ENCODE measurements around the gene PRR33. TPM values are rescaled to one million over a fixed set of nuclear protein-coding genes. Genes with fewer than 3 reads are reported as not detected.

PRR33 gene
- total and polyA plus RNA-seq, 9 of the 15 experiments (the other 6 are each of a cell fraction or from before 2014, with no cell fraction given): not detected

- ChIA-PET CTCF (ENCODE audit: low intra/inter-chr PET ratio) (no interaction called here), POLR2A (interaction anchor here (1.6 kb wide), 1 partner anchor 9 kb away, joined by 3 read pairs; no protein-coding TSS in a partner anchor)
- no TSS peak for BruUV-seq (replicated peaks)
- ATAC-seq (no peak), DNase-seq (ENCODE audit: extremely low read depth in 1 of 4, low spot score in 3 of 4) (no peak), FAIRE-seq (no peak)
- Histone ChIP-seq H3K4me3 (no peak overlapping the region), H3K27ac (ENCODE audit: extremely low read depth, low read depth, low read length) (no peak overlapping the region), H3K27me3 (ENCODE audit: control insufficient read depth in 2 of 2, insufficient read depth in 2 of 2, low read length in 2 of 2) (peaks cover 8 to 44% of the 10 kb centered on the region in 2 experiments; a peak in 4 of 5 replicates), H3K9ac (ENCODE audit: insufficient read depth in 1 of 2, low read depth in 2 of 2, low read length in 2 of 2) (0 out of 4 replicates have a peak overlapping the region, but pooled peaks of 1 of the 2 experiments have one; percentile 52), H3K79me2 (ENCODE audit: control insufficient read depth, insufficient read depth, low read length) (no peaks in the 10 kb centered on the region), H3K4me1 (replicated peaks in 1 of 2; ENCODE audit: control insufficient read depth in 2 of 2, insufficient read depth in 2 of 2, low read length in 2 of 2) (peaks cover 0 to 13% of the 10 kb centered on the region in 2 experiments; a peak in 2 of 5 replicates), H3K9me1 (ENCODE audit: control insufficient read depth, insufficient read depth, low read length) (no peaks in the 10 kb centered on the region), H4K20me1 (replicated peaks; ENCODE audit: control insufficient read depth, insufficient read depth, low read length) (no peaks in the 10 kb centered on the region), H2AFZ (ENCODE audit: low read depth, low read length) (no peak overlapping the region), H3K9me3 (replicated peaks; ENCODE audit: control insufficient read depth, insufficient read depth, low read depth, low read length) (no peaks in the 10 kb centered on the region), H3K36me3 (ENCODE audit: control insufficient read depth, insufficient read depth, low read length) (no peaks in the 10 kb centered on the region), H3K4me2 (ENCODE audit: insufficient read depth, low read length) (no peak overlapping the region)
- 2% methylated on average over 6 of the region's 14 CpGs for WGBS (ENCODE audit: insufficient coverage, low coverage, missing lambda C conversion rate)
- TF ChIP-seq SAFB2 (IDR thresholded peaks at IDR 0.05; ENCODE audit: borderline replicate concordance, low read depth, low read length, severe bottlenecking): no peak
- intact Hi-C loops (cut with micrococcal nuclease) (no loop called here), in situ Hi-C loops (cut with MboI) (no loop called here)
These were observed 28.9 kb downstream of the PRR33 start for GRCh38 chr11:1862588-1863351.

DNA sequence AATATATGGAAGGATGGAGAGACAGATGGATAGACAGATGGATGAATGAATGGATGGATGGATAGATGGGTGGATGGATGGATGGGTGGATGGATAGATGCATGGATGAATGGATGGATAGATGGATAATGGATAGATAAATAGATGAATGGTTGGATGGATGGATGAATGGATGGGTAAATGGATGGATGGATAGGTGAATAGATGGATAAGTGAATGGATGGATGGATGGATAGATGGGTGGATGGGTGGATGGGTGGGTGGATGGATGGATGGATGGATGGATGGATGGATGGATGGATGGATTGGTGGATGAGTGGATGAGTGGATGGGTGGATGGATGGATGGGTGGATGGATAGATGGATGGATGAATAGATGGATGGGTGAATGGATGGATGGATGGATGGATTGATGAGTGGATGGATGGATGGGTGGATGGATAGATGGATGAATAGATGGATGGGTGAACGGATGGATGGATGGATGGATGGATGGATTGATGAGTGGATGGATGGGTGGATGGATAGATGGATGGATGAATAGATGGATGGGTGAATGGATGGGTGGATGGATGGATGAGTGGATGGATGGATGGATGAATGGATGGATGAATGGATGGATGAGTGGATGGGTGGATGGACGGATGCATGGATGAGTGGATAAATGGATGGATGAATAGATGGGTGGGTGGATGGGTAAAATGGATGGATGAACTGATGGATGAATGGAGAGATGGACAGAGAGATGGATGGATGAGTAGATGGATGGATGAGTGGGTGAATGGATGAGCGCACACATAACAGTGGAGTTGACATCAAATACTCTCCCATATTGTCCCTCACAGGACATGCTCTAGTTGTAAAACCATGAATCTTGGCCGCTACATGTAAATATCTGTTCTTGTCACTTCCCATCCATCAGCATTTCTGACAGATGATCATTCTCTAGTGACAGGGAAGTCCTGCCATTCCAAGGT, 30.0 kb downstream of the PRR33 start:
- H3K9ac ChIP-seq (ENCODE audit: insufficient read depth in 1 of 2, low read depth in 2 of 2, low read length in 2 of 2): no peak overlapping the region
- 15% methylated on average over 4 of the region's 4 CpGs for WGBS (ENCODE audit: insufficient coverage, low coverage, missing lambda C conversion rate)
- ChIA-PET CTCF (ENCODE audit: low intra/inter-chr PET ratio) (no interaction called here), POLR2A (no interaction called here)
- in situ Hi-C loops (cut with MboI) (no loop called here), intact Hi-C loops (cut with micrococcal nuclease) (no loop called here)
- H3K36me3 ChIP-seq (ENCODE audit: control insufficient read depth, insufficient read depth, low read length): no peaks in the 10 kb centered on the region
- DNase-seq (ENCODE audit: extremely low read depth in 1 of 4, low spot score in 3 of 4) (no peak), FAIRE-seq (no peak), ATAC-seq (no peak)
- BruUV-seq (replicated peaks): no TSS peak
- TF ChIP-seq ZSCAN29 (IDR thresholded peaks at IDR 0.05): no peak
- no peak for TF ChIP-seq NFXL1 (CRISPR knock-in tag; IDR thresholded peaks at IDR 0.05)
- no peak for TF ChIP-seq MTF1 (CRISPR knock-in tag; IDR thresholded peaks at IDR 0.05; ENCODE audit: borderline replicate concordance)
- TF ChIP-seq TAL1 (IDR thresholded peaks at IDR 0.05): no peak
- TF ChIP-seq HNRNPLL (IDR thresholded peaks at IDR 0.05; ENCODE audit: low read depth, low read length, poor library complexity, severe bottlenecking): no peak
- TF ChIP-seq ZKSCAN1 (IDR thresholded peaks at IDR 0.05; ENCODE audit: low read depth, low read length): no peak
- no peak for TF ChIP-seq DIDO1 (tag; IDR thresholded peaks at IDR 0.05; ENCODE audit: low read depth)
- TF ChIP-seq RNF219 (CRISPR knock-in tag; IDR thresholded peaks at IDR 0.05): no peak
- no peaks in the 10 kb centered on the region for H3K79me2 ChIP-seq (ENCODE audit: control insufficient read depth, insufficient read depth, low read length)
- H4K20me1 ChIP-seq (replicated peaks; ENCODE audit: control insufficient read depth, insufficient read depth, low read length): no peaks in the 10 kb centered on the region
- H3K9me3 ChIP-seq (replicated peaks; ENCODE audit: control insufficient read depth, insufficient read depth, low read depth, low read length): no peaks in the 10 kb centered on the region
- peaks cover 0 to 13% of the 10 kb centered on the region in 2 experiments; a peak in 2 of 5 replicates for H3K4me1 ChIP-seq (replicated peaks in 1 of 2; ENCODE audit: control insufficient read depth in 2 of 2, insufficient read depth in 2 of 2, low read length in 2 of 2)
- no peaks in the 10 kb centered on the region for H3K9me1 ChIP-seq (ENCODE audit: control insufficient read depth, insufficient read depth, low read length)
- no peak overlapping the region for H3K4me3 ChIP-seq
- no peak overlapping the region for H2AFZ ChIP-seq (ENCODE audit: low read depth, low read length)
- H3K27ac ChIP-seq (ENCODE audit: extremely low read depth, low read depth, low read length): no peak overlapping the region
- no peak overlapping the region for H3K4me2 ChIP-seq (ENCODE audit: insufficient read depth, low read length)
- peaks cover 8 to 49% of the 10 kb centered on the region in 2 experiments; a peak in 4 of 5 replicates for H3K27me3 ChIP-seq (ENCODE audit: control insufficient read depth in 2 of 2, insufficient read depth in 2 of 2, low read length in 2 of 2)

Data from K562 (cell line).